GM23338 (cell line): ENCODE data around the gene LIAS. TPM values are rescaled to one million over a fixed set of nuclear protein-coding genes. Genes with fewer than 3 reads are reported as not detected.

Source experiments
- ATAC-seq: fragments of 200-7000 bp; cut with Tn5 transposase; 3 replicates; pipeline ENCODE4 v1.9.1; 2020
- DNase-seq: peaks from one replicate; pipeline ENCODE4 v3.0.0-alpha.2; 2015; ENCODE audit warnings: low spot score
- H2AFZ ChIP-seq: fragments of 200-600 bp; sonication (generic); 2 replicates; pipeline ENCODE4 v1.8.0; 2016; ENCODE audit warnings: antibody characterized with exemption, mild to moderate bottlenecking, moderate library complexity
- H3F3A ChIP-seq: fragments of 200-600 bp; sonication (generic); replicated peaks from 2 replicates; pipeline ENCODE4 v1.8.0; 2017; ENCODE audit warnings: antibody characterized with exemption, mixed run types, low read depth
- H3K27ac ChIP-seq: fragments of 200-600 bp; sonication (generic); 2 replicates; pipeline ENCODE4 v1.6.1; 2016; ENCODE audit warnings: low read depth
- H3K27me3 ChIP-seq: fragments of 200-600 bp; sonication (generic); 2 replicates; pipeline ENCODE4 v1.8.0; 2016; ENCODE audit warnings: mild to moderate bottlenecking, mixed run types, moderate library complexity; ENCODE audit not compliant: insufficient read depth
- H3K36me3 ChIP-seq: fragments of 200-600 bp; sonication (generic); 2 replicates; pipeline ENCODE4 v1.8.0; 2016; ENCODE audit warnings: mild to moderate bottlenecking; ENCODE audit not compliant: insufficient read depth
- H3K4me1 ChIP-seq: fragments of 200-600 bp; sonication (generic); 2 replicates; pipeline ENCODE4 v1.8.0; 2016; ENCODE audit warnings: mild to moderate bottlenecking, moderate library complexity; ENCODE audit not compliant: insufficient read depth
- H3K4me2 ChIP-seq: fragments of 200-600 bp; sonication (generic); 2 replicates; pipeline ENCODE4 v1.7.1; 2017; ENCODE audit warnings: mixed run types
- H3K4me3 ChIP-seq: fragments of 200-600 bp; sonication (generic); 2 replicates; pipeline ENCODE4 v1.6.1; 2016; ENCODE audit warnings: mixed run types
- H3K79me2 ChIP-seq: fragments of 200-600 bp; sonication (generic); replicated peaks from 2 replicates; pipeline ENCODE4 v1.8.0; 2017; ENCODE audit warnings: mild to moderate bottlenecking; ENCODE audit not compliant: insufficient read depth
- H3K9me2 ChIP-seq: fragments of 200-600 bp; sonication (generic); 2 replicates; pipeline ENCODE4 v1.8.0; 2017; ENCODE audit not compliant: insufficient read depth
- H4K20me1 ChIP-seq: fragments of 200-600 bp; sonication (generic); replicated peaks from 2 replicates; pipeline ENCODE4 v1.8.0; 2017; ENCODE audit warnings: mild to moderate bottlenecking; ENCODE audit not compliant: insufficient read depth
- H3K27ac Mint-ChIP-seq: 2 replicates; pipeline ENCODE4 v1.8.0; 2020; ENCODE audit warnings: inconsistent platforms, mild to moderate bottlenecking, moderate library complexity, mixed read lengths
- H3K27me3 Mint-ChIP-seq: 3 replicates; pipeline ENCODE4 v1.8.0; 2022; ENCODE audit warnings: low read depth, mild to moderate bottlenecking, moderate library complexity, mixed read lengths, inconsistent platforms; ENCODE audit not compliant: insufficient read depth, poor library complexity
- H3K36me3 Mint-ChIP-seq: 3 replicates; pipeline ENCODE4 v1.8.0; 2021; ENCODE audit warnings: low read depth, mild to moderate bottlenecking, inconsistent platforms, moderate library complexity, mixed read lengths
- H3K4me1 Mint-ChIP-seq: 3 replicates; pipeline ENCODE4 v1.8.0; 2020; ENCODE audit warnings: mild to moderate bottlenecking, inconsistent platforms, mixed read lengths
- H3K4me3 Mint-ChIP-seq: 3 replicates; pipeline ENCODE4 v1.8.0; 2021; ENCODE audit warnings: moderate library complexity, mild to moderate bottlenecking, inconsistent platforms, mixed read lengths
- H3K9me3 Mint-ChIP-seq: 3 replicates; pipeline ENCODE4 v1.8.0; 2020; ENCODE audit warnings: moderate library complexity, mild to moderate bottlenecking, inconsistent platforms, mixed read lengths
- CREB1 ChIP-seq: fragments of 250-450 bp; sonication (Bioruptor Pico); IDR thresholded peaks from 2 replicates; pipeline ENCODE4 v1.5.0; 2020; ENCODE audit warnings: low read depth, mild to moderate bottlenecking, moderate library complexity
- EZH2 ChIP-seq: fragments of 200-600 bp; sonication (generic); IDR thresholded peaks from one replicate; pipeline ENCODE4 v1.8.0; 2017; ENCODE audit warnings: antibody characterized with exemption, mild to moderate bottlenecking, low read depth; ENCODE audit not compliant: unreplicated experiment
- EZH2phosphoT487 ChIP-seq: fragments of 200-600 bp; sonication (generic); IDR thresholded peaks from one replicate; pipeline ENCODE4 v1.8.1; 2018; ENCODE audit warnings: antibody characterized with exemption; ENCODE audit not compliant: unreplicated experiment
- JUNB ChIP-seq: IDR thresholded peaks from one replicate; pipeline ENCODE4 v1.6.1; 2016; ENCODE audit warnings: antibody characterized with exemption; ENCODE audit not compliant: unreplicated experiment
- NANOG ChIP-seq: IDR thresholded peaks from 2 replicates; pipeline ENCODE4 v1.6.1; 2016; ENCODE audit warnings: antibody characterized with exemption, borderline replicate concordance
- POLR2AphosphoS5 ChIP-seq: IDR thresholded peaks from 2 replicates; pipeline ENCODE4 v1.6.1; 2016; ENCODE audit warnings: antibody characterized with exemption, low read depth
- STAT1 ChIP-seq: IDR thresholded peaks from one replicate; pipeline ENCODE4 v1.6.1; 2016; ENCODE audit warnings: antibody characterized with exemption; ENCODE audit not compliant: unreplicated experiment
- ZNF114 ChIP-seq: fragments of 250-450 bp; sonication (Bioruptor Pico); IDR thresholded peaks from 2 replicates; pipeline ENCODE4 v1.5.0; 2020; ENCODE audit warnings: mild to moderate bottlenecking, moderate library complexity
- ZNF331 ChIP-seq: fragments of 250-450 bp; sonication (Bioruptor Pico); IDR thresholded peaks from 2 replicates; pipeline ENCODE4 v1.5.0; 2020; ENCODE audit warnings: low read depth, mild to moderate bottlenecking, moderate library complexity
- polyA plus RNA-seq: library from polyadenylated mRNA; unstranded; fragments of >200 nt; fragmentation: Nextera tagmentation; extraction: Ambion mirVana; gene quantifications from 2 replicates; pipeline ENCODE4 v1.2.1, GENCODE V29; 2016
- total RNA-seq: library from RNA; depleted of rRNA; stranded (reverse); fragments of >200 nt; shearing (Covaris generic); gene quantifications from 2 replicates; pipeline ENCODE4 v1.2.3, GENCODE V29; 2014
- TF ChIP-seq, protein P1 (sequence below), 2 experiments: fragments of 200-600 bp in 1 of 2; sonication (generic) in 1 of 2; conservative IDR thresholded peaks; 2 replicates each; pipeline versions ENCODE4 v1.5.1 to v1.6.1; 2016 to 2017; ENCODE audit warnings: antibody characterized with exemption in 2 of 2, low read depth in 2 of 2, mild to moderate bottlenecking in 2 of 2, moderate library complexity in 1 of 2
- TF ChIP-seq, protein P2 (sequence below): IDR thresholded peaks from 2 replicates; pipeline ENCODE4 v1.6.1; 2016; ENCODE audit warnings: antibody characterized with exemption
- TF ChIP-seq, protein P3 (sequence below): IDR thresholded peaks from one replicate; pipeline ENCODE4 v1.6.1; 2018; ENCODE audit warnings: antibody characterized with exemption; ENCODE audit not compliant: unreplicated experiment

The LIAS gene
- total and polyA plus RNA-seq, 2 experiments from 2014 or later: 17.5 to 18.7 TPM

DNA sequence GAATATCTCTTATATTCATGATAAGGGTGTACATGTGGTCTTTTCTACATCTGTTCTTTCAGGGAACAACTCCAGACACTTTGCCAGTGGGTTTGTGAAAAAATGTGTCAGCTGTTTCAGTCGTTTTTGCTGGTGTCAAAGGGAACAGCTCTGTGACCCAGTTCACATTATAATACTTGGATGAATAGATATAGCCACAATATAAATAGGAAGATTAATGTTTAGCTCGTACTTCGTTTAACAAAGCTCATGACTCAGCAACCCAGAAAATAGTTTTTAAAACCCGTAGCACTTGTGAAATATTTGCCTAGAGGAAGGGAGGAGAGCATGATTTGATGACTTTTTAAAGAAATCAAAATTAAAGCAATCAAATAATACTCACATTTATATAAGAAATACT lies 7.9 kb downstream of the LIAS start (continued):
- TF ChIP-seq, protein P1, sequence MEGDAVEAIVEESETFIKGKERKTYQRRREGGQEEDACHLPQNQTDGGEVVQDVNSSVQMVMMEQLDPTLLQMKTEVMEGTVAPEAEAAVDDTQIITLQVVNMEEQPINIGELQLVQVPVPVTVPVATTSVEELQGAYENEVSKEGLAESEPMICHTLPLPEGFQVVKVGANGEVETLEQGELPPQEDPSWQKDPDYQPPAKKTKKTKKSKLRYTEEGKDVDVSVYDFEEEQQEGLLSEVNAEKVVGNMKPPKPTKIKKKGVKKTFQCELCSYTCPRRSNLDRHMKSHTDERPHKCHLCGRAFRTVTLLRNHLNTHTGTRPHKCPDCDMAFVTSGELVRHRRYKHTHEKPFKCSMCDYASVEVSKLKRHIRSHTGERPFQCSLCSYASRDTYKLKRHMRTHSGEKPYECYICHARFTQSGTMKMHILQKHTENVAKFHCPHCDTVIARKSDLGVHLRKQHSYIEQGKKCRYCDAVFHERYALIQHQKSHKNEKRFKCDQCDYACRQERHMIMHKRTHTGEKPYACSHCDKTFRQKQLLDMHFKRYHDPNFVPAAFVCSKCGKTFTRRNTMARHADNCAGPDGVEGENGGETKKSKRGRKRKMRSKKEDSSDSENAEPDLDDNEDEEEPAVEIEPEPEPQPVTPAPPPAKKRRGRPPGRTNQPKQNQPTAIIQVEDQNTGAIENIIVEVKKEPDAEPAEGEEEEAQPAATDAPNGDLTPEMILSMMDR (conservative IDR thresholded peaks at IDR 0.05; ENCODE audit: low read depth in 2 of 2): no peak
- TF ChIP-seq ZNF331 (CRISPR knock-in tag): no peak
- TF ChIP-seq NANOG: no peak
- TF ChIP-seq JUNB: no peak
- no peak for TF ChIP-seq STAT1
- TF ChIP-seq POLR2AphosphoS5: no peak
- no peak for TF ChIP-seq EZH2
- TF ChIP-seq, protein P2, sequence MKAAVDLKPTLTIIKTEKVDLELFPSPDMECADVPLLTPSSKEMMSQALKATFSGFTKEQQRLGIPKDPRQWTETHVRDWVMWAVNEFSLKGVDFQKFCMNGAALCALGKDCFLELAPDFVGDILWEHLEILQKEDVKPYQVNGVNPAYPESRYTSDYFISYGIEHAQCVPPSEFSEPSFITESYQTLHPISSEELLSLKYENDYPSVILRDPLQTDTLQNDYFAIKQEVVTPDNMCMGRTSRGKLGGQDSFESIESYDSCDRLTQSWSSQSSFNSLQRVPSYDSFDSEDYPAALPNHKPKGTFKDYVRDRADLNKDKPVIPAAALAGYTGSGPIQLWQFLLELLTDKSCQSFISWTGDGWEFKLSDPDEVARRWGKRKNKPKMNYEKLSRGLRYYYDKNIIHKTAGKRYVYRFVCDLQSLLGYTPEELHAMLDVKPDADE: no peak
- TF ChIP-seq CREB1 (CRISPR knock-in tag): no peak

DNA sequence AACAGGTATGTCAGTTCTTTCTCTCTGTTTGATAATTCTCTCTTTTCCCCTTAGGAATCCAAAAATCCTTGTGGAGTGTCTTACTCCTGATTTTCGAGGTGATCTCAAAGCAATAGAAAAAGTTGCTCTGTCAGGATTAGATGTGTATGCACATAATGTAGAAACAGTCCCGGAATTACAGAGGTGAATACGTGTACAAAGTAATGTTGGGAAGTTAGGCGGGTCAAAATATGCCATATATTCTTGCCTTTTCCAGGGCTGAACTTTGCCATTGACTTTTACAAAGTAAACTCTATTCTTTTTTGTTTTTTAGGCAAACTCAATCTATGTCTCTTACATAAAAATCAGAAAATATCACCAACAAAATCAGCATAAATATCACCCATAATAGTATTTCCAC lies 8.6 kb downstream of the LIAS start:
- Mint-ChIP-seq H3K36me3 (peaks cover 65% of the 10 kb centered on the region), H3K27ac (no peak overlapping the region), H3K4me3 (no peak overlapping the region), H3K4me1 (no peaks in the 10 kb centered on the region), H3K27me3 (peaks cover 2% of the 10 kb centered on the region), H3K9me3 (no peaks in the 10 kb centered on the region)
- Histone ChIP-seq H3K4me2 (no peak overlapping the region), H3K79me2 (no peaks in the 10 kb centered on the region), H3K4me1 (no peaks in the 10 kb centered on the region), H3K4me3 (no peak overlapping the region), H2AFZ (no peak overlapping the region), H4K20me1 (no peaks in the 10 kb centered on the region), H3F3A (no peaks in the 10 kb centered on the region), H3K27me3 (no peaks in the 10 kb centered on the region), H3K36me3 (peaks cover 39% of the 10 kb centered on the region), H3K27ac (no peak overlapping the region), H3K9me2 (no peaks in the 10 kb centered on the region)
- DNase-seq: no peak
- ATAC-seq: no peak
- no peak for TF ChIP-seq STAT1
- TF ChIP-seq ZNF114 (CRISPR knock-in tag): no peak
- TF ChIP-seq EZH2phosphoT487: no peak
- no peak for TF ChIP-seq JUNB
- TF ChIP-seq NANOG: no peak
- TF ChIP-seq, protein P3, sequence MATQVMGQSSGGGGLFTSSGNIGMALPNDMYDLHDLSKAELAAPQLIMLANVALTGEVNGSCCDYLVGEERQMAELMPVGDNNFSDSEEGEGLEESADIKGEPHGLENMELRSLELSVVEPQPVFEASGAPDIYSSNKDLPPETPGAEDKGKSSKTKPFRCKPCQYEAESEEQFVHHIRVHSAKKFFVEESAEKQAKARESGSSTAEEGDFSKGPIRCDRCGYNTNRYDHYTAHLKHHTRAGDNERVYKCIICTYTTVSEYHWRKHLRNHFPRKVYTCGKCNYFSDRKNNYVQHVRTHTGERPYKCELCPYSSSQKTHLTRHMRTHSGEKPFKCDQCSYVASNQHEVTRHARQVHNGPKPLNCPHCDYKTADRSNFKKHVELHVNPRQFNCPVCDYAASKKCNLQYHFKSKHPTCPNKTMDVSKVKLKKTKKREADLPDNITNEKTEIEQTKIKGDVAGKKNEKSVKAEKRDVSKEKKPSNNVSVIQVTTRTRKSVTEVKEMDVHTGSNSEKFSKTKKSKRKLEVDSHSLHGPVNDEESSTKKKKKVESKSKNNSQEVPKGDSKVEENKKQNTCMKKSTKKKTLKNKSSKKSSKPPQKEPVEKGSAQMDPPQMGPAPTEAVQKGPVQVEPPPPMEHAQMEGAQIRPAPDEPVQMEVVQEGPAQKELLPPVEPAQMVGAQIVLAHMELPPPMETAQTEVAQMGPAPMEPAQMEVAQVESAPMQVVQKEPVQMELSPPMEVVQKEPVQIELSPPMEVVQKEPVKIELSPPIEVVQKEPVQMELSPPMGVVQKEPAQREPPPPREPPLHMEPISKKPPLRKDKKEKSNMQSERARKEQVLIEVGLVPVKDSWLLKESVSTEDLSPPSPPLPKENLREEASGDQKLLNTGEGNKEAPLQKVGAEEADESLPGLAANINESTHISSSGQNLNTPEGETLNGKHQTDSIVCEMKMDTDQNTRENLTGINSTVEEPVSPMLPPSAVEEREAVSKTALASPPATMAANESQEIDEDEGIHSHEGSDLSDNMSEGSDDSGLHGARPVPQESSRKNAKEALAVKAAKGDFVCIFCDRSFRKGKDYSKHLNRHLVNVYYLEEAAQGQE: no peak
- TF ChIP-seq, protein P2: no peak
